ENCODE results near the gene ACAD10. TPM values are rescaled to one million over a fixed set of nuclear protein-coding genes. Genes with fewer than 3 reads are reported as not detected.
"Not testable (repeated sequence)": the region's sequence is repeated elsewhere in the genome, so short reads cannot be mapped to it uniquely, and the experiment has no call there.

Gene ACAD10
- total RNA-seq, 1 donor from 2014 or later = 57.0 TPM

DNA sequence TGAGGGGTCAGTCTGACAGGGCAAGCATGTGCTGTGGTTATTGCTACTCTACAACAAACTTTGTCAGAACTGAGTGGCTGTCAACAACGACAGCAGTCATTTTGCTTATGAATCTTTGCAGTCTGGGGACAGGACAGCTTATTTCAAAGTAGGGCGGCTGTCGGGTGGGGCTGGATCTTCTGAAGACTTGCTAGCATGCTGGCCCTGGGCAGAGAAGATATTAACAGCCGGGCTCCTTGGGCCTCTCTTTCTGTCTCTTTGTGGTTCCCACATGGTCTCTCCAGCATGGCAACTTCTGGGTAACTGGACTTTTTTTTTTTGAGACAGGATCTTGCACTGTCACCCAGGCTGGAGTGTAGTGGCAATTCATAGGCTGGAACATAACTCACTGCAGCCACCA is 46.9 kb downstream of the ACAD10 start:
- no peaks in the 10 kb centered on the region for H3K4me1 Mint-ChIP-seq
- no peak overlapping the region for H3K27ac Mint-ChIP-seq
- no peak for DNase-seq (ENCODE audit: low spot score in 2 of 2, unreplicated experiment in 2 of 2)
- H3K36me3 Mint-ChIP-seq = peaks cover 31% of the 10 kb centered on the region
- TF ChIP-seq, protein P1, sequence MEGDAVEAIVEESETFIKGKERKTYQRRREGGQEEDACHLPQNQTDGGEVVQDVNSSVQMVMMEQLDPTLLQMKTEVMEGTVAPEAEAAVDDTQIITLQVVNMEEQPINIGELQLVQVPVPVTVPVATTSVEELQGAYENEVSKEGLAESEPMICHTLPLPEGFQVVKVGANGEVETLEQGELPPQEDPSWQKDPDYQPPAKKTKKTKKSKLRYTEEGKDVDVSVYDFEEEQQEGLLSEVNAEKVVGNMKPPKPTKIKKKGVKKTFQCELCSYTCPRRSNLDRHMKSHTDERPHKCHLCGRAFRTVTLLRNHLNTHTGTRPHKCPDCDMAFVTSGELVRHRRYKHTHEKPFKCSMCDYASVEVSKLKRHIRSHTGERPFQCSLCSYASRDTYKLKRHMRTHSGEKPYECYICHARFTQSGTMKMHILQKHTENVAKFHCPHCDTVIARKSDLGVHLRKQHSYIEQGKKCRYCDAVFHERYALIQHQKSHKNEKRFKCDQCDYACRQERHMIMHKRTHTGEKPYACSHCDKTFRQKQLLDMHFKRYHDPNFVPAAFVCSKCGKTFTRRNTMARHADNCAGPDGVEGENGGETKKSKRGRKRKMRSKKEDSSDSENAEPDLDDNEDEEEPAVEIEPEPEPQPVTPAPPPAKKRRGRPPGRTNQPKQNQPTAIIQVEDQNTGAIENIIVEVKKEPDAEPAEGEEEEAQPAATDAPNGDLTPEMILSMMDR (IDR thresholded peaks at IDR 0.05; ENCODE audit: unreplicated experiment) = no peak
- no peaks in the 10 kb centered on the region for H3K9me3 Mint-ChIP-seq
- no peak overlapping the region for H3K4me3 Mint-ChIP-seq
- no peaks in the 10 kb centered on the region for H3K27me3 Mint-ChIP-seq (ENCODE audit: low read depth)

DNA sequence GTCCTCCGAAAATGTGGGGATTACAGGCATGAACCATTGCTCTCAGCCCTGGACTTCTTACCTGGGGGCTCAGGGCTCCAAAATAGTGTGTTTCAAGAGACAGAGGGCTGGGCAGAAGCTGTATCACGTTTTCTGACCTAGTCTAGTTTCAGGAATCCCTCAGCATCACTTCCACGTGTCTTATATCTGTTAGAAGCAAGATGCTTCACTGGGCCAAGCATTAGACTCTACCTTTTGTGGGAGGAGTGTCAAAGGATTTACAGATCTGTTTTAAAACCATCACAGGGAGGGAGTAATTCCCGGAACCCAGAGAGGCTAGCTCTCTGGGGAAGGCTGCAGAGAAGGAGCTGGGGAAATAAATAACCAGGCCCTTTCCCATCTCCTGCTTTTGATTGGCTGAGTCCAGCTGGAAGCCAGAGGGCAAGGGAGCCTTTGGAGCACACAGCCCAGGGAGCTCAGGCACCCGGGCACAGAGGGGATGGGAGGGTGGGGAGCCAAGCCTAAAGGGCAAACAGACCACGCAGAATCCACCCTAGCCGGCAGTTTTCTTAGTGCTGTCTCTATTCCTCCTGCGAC is 47.6 kb downstream of the ACAD10 start:
- Mint-ChIP-seq H3K4me3 (no peak overlapping the region), H3K9me3 (no peaks in the 10 kb centered on the region), H3K27me3 (ENCODE audit: low read depth) (no peaks in the 10 kb centered on the region), H3K27ac (no peak overlapping the region), H3K4me1 (no peaks in the 10 kb centered on the region), H3K36me3 (peaks cover 30% of the 10 kb centered on the region)
- DNase-seq (ENCODE audit: low spot score in 2 of 2, unreplicated experiment in 2 of 2) = no peak
- TF ChIP-seq, protein P1 (IDR thresholded peaks at IDR 0.05; ENCODE audit: unreplicated experiment) = no peak

DNA sequence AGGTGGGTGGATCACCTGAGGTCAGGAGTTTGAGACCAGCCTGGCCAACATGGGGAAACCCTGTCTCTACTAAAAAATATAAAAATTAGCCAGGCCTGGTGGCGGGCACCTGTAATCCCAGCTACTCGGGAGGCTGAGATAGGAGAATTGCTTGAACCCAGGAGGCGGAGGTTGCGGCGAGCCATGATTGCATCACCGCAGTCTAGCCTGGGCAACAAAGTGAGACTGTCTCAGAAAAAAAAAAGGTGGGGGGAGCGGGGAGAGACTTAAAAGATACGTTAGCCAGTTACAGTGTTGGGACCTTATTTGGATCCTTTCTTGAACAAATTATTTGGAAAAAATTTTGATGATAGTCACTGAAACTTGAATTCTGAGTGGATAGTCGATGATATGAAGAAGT is 53.7 kb downstream of the ACAD10 start:
- Mint-ChIP-seq H3K4me1 (peaks cover 17% of the 10 kb centered on the region), H3K36me3 (peaks cover 19% of the 10 kb centered on the region)
- not testable (repeated sequence) for H3K27ac Mint-ChIP-seq; DNase-seq (ENCODE audit: low spot score in 2 of 2, unreplicated experiment in 2 of 2); H3K9me3 Mint-ChIP-seq; H3K4me3 Mint-ChIP-seq; H3K27me3 Mint-ChIP-seq (ENCODE audit: low read depth)

DNA sequence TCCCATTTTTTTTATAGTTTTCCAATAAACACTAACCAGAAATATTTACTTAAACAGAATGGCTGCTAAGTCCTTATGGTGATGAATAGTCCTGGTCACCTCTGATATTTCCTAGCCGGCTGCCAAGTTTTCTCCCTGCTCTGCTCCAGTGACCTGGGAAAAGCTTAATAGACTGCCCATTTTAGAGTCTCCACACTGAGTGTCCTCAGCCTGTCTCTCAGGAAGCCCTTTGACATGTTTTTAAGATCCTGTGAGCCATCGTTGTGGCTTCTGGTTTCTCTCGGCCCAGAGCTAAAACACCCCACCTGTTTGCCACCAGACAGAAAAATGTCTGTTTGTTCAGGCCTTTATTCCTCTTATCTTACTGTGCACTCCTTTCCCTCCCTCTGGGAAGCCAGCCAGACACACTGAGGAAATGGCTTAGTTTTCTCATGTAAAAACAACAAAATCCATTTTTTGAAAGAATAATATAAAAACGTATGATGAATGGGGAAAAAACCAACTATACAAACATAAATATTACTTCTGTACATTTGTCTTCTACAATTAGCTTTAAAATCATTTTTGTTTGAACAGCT is 55.5 kb downstream of the ACAD10 start:
- Mint-ChIP-seq H3K9me3 (no peaks in the 10 kb centered on the region), H3K27me3 (ENCODE audit: low read depth) (no peaks in the 10 kb centered on the region), H3K27ac (peak overlapping the region; percentile 92), H3K4me1 (peaks cover 17% of the 10 kb centered on the region), H3K4me3 (no peak overlapping the region), H3K36me3 (peaks cover 29% of the 10 kb centered on the region)
- TF ChIP-seq, protein P1 (IDR thresholded peaks at IDR 0.05; ENCODE audit: unreplicated experiment) = no peak
- no peak for DNase-seq (ENCODE audit: low spot score in 2 of 2, unreplicated experiment in 2 of 2)

DNA sequence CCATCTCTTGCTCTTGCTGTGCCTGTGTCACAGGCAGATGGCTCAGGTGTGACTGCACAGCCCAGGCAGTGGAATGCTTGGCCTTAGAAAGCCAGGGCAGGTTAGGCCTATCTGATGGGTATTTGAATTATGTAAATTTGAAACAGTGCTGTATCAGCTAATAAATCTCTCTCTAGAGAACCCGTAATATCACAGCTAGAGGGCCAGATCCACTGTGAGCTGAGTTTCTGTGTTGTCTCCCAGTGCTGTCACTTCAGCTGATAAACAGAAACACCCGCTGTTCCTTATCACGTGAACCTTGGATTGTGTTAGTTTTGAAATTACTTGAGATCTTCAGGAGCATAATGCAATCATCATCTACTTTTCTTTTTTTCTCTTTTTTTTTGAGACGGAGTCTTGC is 59.4 kb downstream of the ACAD10 start:
- Mint-ChIP-seq H3K36me3 (peaks cover 28% of the 10 kb centered on the region), H3K4me3 (no peak overlapping the region), H3K9me3 (no peaks in the 10 kb centered on the region), H3K27ac (no peak overlapping the region), H3K27me3 (ENCODE audit: low read depth) (no peaks in the 10 kb centered on the region), H3K4me1 (peaks cover 16% of the 10 kb centered on the region)
- DNase-seq (ENCODE audit: low spot score in 2 of 2, unreplicated experiment in 2 of 2) = no peak
- TF ChIP-seq, protein P1 (IDR thresholded peaks at IDR 0.05; ENCODE audit: unreplicated experiment) = no peak

DNA sequence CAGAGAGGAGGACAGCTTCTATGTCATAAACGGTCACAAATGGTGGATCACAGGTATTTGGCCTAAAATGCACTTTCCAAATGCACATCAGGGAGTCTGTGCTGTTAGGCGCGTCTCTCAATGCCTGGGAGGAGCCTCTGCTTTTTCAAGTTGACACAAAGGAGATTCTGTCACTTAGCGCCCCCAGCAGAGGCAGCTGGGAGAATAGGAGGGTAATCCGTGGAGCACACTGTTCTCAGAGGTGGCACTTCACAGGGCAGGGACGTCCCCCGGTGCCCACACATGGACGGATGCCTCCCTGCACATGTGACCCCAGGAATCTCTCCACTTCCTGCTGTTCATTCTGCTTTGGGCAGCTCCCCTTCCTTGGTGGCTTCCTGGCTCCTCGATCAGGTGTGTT is 61.5 kb downstream of the ACAD10 start:
- no peaks in the 10 kb centered on the region for H3K27me3 Mint-ChIP-seq (ENCODE audit: low read depth)
- no peaks in the 10 kb centered on the region for H3K9me3 Mint-ChIP-seq
- no peak overlapping the region for H3K27ac Mint-ChIP-seq
- no peak overlapping the region for H3K4me3 Mint-ChIP-seq
- no peak for DNase-seq (ENCODE audit: low spot score in 2 of 2, unreplicated experiment in 2 of 2)
- no peaks in the 10 kb centered on the region for H3K4me1 Mint-ChIP-seq
- TF ChIP-seq, protein P1 (IDR thresholded peaks at IDR 0.05; ENCODE audit: unreplicated experiment) = no peak
- H3K36me3 Mint-ChIP-seq = peaks cover 28% of the 10 kb centered on the region

Measured in mesothelial cell of epicardium (in vitro differentiated cells).